Measurements from ENCODE around the gene CLIC3. TPM values are rescaled to one million over a fixed set of nuclear protein-coding genes. Genes with fewer than 3 reads are reported as not detected.

CLIC3 gene
- total RNA-seq, 2 donors from 2014 or later, result 3.6 to 15.4 TPM

GRCh38 chr9:137011907-137012675 is 15.7 kb upstream of the CLIC3 start:
- H3K9ac ChIP-seq (ENCODE audit: low read depth in 2 of 2, low read length in 2 of 2), result no peak overlapping the region
- no peaks in the 10 kb centered on the region for H3K9me3 ChIP-seq
- no peaks in the 10 kb centered on the region for H3K36me3 ChIP-seq
- intact Hi-C loops (cut with DNase I), result no loop called here
- DNase-seq, result no peak
- TF ChIP-seq CTCF (IDR thresholded peaks at IDR 0.05), result no peak
- no peak overlapping the region for H3K4me3 ChIP-seq
- no peaks in the 10 kb centered on the region for H3K4me1 ChIP-seq
- H3K27me3 ChIP-seq, result no peaks in the 10 kb centered on the region
- H3K27ac ChIP-seq, result no peak overlapping the region

- intact Hi-C loops (cut with DNase I), result no loop called here
- Histone ChIP-seq H3K9ac (ENCODE audit: low read depth in 2 of 2, low read length in 2 of 2) (no peak overlapping the region), H3K9me3 (no peaks in the 10 kb centered on the region), H3K4me1 (no peaks in the 10 kb centered on the region), H3K27ac (no peak overlapping the region), H3K4me3 (no peak overlapping the region), H3K36me3 (no peaks in the 10 kb centered on the region), H3K27me3 (no peaks in the 10 kb centered on the region)
- DNase-seq, result no peak
- no peak for TF ChIP-seq CTCF (IDR thresholded peaks at IDR 0.05)
Observed at GRCh38 chr9:137011156-137011555, 14.8 kb upstream of the CLIC3 start.

- no peaks in the 10 kb centered on the region for H3K9me3 ChIP-seq
- no peak overlapping the region for H3K4me3 ChIP-seq
- H3K9ac ChIP-seq (ENCODE audit: low read depth in 2 of 2, low read length in 2 of 2), result no peak overlapping the region
- intact Hi-C loops (cut with DNase I), result no loop called here
- H3K27ac ChIP-seq, result no peak overlapping the region
- H3K27me3 ChIP-seq, result no peaks in the 10 kb centered on the region
- TF ChIP-seq CTCF (IDR thresholded peaks at IDR 0.05), result no peak
- DNase-seq, result no peak
- no peaks in the 10 kb centered on the region for H3K4me1 ChIP-seq
- no peaks in the 10 kb centered on the region for H3K36me3 ChIP-seq
Observed at GRCh38 chr9:137009938-137010732, 13.8 kb upstream of the CLIC3 start.

- Histone ChIP-seq H3K27me3 (no peaks in the 10 kb centered on the region), H3K4me1 (no peaks in the 10 kb centered on the region), H3K36me3 (no peaks in the 10 kb centered on the region), H3K4me3 (no peak overlapping the region), H3K9me3 (no peaks in the 10 kb centered on the region), H3K9ac (ENCODE audit: low read depth in 2 of 2, low read length in 2 of 2) (no peak overlapping the region), H3K27ac (no peak overlapping the region)
- no peak for DNase-seq
- intact Hi-C loops (cut with DNase I), result no loop called here
- TF ChIP-seq CTCF (IDR thresholded peaks at IDR 0.05), result no peak
Observed at GRCh38 chr9:137009217-137009616, 12.8 kb upstream of the CLIC3 start.

DNA sequence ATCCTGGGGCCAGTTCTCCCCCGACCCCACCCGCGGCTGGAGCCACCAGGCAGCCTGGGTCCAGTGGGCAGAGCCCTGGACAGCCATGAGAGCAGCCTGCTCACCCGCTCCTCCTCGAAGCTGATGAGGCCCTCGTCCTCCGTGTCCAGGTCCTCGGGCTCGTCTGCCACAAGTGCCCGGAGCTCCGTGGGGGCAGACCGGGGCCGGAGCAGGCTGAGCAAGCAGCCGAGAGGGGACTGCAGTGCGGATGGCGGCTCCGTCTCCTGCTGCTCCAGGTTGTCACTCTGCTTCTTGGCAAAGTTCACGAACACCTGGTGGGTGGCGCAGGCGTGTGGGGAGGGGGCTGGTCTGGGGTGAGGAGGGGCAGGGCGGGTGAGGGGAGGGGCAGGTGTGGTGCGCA is 11.9 kb upstream of the CLIC3 start:
- intact Hi-C loops (cut with DNase I), result no loop called here
- DNase-seq, result no peak
- Histone ChIP-seq H3K9me3 (no peaks in the 10 kb centered on the region), H3K27me3 (no peaks in the 10 kb centered on the region), H3K9ac (ENCODE audit: low read depth in 2 of 2, low read length in 2 of 2) (no peak overlapping the region), H3K4me1 (no peaks in the 10 kb centered on the region), H3K36me3 (no peaks in the 10 kb centered on the region), H3K27ac (no peak overlapping the region), H3K4me3 (no peak overlapping the region)
- TF ChIP-seq CTCF (IDR thresholded peaks at IDR 0.05), result no peak
